DMS 273 treated with DMSO at 0.1 percent for 48 hours (cell line): ENCODE results near the gene P3R3URF.

Source experiments
- DNase-seq: peaks from one replicate; lab custom pipeline; 2025; lab: John Stamatoyannopoulos, UW

P3R3URF gene

DNA sequence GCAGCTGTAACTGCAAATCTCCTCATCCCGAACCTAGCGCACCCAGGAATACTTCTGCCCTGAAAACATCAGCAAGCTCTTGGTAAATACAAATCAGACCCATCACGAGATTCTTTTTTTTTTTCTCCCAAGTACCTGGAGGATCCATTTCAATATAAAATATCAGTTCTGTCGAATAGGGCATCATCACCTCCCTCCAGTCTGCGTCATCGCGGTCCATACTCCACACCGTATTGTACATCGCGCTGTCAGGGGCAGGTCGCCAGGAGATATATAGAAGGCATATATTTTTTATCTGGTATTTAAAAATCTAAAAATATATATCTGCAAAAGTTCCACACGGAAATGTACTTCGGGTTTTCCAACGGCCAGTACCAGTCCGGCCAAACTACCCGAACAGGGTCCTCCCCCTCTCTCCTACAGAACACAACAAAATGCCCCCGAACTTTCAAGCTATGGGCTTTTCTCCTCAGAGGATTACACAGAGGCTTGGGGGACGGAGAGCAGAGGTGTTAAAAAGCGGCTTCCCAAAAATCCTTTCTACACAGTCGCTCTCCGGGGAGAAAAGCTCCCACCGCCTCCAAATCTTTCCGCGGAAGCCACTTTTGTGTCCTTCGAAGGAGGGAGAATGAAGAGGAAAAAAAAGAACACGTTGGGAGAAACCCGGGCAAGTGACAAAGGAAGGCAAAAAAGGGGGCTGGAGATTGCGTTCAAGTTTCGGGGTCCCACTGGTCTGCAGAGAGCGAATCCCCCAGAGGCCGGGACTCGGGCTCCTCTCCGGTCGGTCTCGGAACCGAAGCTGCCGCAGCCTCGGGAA, 44.4 kb downstream of the P3R3URF start:
- DNase-seq: peak; percentile 55

DNA sequence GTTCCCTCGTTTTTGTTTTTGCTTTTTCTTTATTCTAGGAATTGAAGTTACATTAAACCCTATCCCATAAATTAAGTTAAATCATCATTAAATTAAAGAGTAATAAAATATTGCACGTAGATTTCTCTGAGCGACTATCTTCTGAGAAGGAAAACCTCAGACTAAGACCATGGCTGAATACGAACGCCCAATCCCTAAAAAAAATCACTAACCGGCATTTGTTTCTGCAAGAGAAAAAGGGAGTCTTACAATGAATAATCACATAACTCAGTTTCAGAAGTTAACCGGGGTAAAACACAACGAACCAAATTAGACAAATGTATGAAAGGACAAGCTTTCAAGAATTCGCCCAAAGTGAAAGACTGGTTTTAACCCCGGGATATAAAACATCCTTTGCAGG, 45.2 kb downstream of the P3R3URF start:
- no peak for DNase-seq

DNA sequence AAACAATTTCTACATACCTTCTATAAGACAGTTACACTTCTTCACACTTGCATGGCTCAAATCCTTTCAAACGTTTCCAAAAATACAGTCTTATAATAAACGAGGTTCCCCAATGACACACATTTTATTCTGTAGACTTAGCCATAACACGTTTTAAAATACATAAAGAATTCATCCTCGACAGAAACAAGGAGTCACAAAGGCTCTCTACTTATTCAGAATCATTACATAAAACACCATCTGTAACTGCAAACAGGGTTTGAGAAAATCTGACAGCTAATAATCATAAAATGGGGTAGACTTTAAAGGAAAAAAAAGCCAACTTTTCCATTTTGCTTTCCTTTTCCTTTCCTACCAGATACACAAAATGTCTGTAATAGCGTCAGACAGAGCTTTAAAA, 45.7 kb downstream of the P3R3URF start:
- no peak for DNase-seq

DNA sequence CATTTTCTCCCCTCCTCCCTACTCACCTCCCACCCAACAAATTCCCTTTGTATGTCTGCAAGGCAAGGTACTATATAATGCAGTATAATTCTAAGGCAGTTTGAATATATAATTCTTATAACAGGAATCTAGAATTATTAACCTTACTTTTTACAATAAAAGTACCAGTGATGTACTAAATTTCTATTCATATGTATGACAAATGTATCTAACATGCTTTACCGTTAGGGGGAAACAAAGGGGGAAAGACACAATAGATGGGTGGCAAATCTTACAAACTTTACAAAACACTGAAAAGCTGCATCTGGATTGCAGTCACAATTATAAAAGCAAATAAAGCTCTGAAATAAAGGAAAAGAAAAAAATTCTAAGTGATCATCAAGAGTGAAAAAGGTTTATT, 46.2 kb downstream of the P3R3URF start:
- DNase-seq: no peak

DNA sequence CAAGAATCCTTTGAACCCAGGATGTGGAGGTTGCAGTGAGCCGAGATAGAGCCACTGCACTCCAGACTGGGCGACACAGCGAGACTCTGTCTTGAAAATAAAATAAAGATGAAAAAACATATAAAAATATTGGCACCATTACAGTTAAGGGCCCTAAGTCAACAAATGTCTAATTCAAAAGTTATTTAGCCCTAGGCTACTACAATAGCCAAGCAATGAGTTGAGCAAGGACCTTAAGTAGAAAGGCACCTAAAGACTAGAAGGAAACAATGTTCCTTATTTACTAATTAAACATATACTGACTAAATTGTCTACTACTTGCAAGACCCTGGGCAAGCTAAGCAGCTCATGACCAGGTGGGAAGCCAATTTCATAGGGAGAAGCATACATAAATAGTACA, 47.9 kb downstream of the P3R3URF start:
- DNase-seq: no peak
